Astrocyte of the hippocampus (primary cell): Measurements from ENCODE around the gene SERPINB10.
A peak's percentile ranks its signal among the peaks of the same experiment; 100 is the strongest.
"Not testable (repeated sequence)": the region's sequence is repeated elsewhere in the genome, so short reads cannot be mapped to it uniquely, and the experiment has no call there.

ENCODE experiments used
- DNase-seq: peaks from one replicate; pipeline ENCODE4 v3.0.0; 2011; ENCODE audit warnings: low read depth, low spot score

SERPINB10 gene

GRCh38 chr18:63890950-63891304, 16.8 kb upstream of the SERPINB10 start:
- DNase-seq, result no peak

- DNase-seq, result no peak
Measured at GRCh38 chr18:63892566-63892965, 15.2 kb upstream of the SERPINB10 start.

GRCh38 chr18:63894106-63894772, 13.5 kb upstream of the SERPINB10 start:
- DNase-seq, result no peak

GRCh38 chr18:63895190-63895589, 12.6 kb upstream of the SERPINB10 start:
- no peak for DNase-seq

- no peak for DNase-seq
Measured at GRCh38 chr18:63897072-63897471, 10.7 kb upstream of the SERPINB10 start.

- DNase-seq, result no peak
Measured at GRCh38 chr18:63899206-63899605, 8.6 kb upstream of the SERPINB10 start.

GRCh38 chr18:63903851-63904570, 3.7 kb upstream of the SERPINB10 start:
- DNase-seq, result no peak

GRCh38 chr18:63904694-63905093, 3.1 kb upstream of the SERPINB10 start:
- no peak for DNase-seq

GRCh38 chr18:63905361-63905760, 2.4 kb upstream of the SERPINB10 start:
- DNase-seq, result no peak

- no peak for DNase-seq
Measured at GRCh38 chr18:63906056-63906455, 1.7 kb upstream of the SERPINB10 start.

GRCh38 chr18:63908858-63909257, 1.1 kb downstream of the SERPINB10 start:
- no peak for DNase-seq

- no peak for DNase-seq
Measured at GRCh38 chr18:63909870-63910269, 2.1 kb downstream of the SERPINB10 start.

GRCh38 chr18:63917817-63918216, 10.1 kb downstream of the SERPINB10 start:
- no peak for DNase-seq

- no peak for DNase-seq
Measured at GRCh38 chr18:63922049-63922448, 14.3 kb downstream of the SERPINB10 start.

- peak; percentile 5 for DNase-seq
Measured at GRCh38 chr18:63924551-63924950, 16.8 kb downstream of the SERPINB10 start.

- DNase-seq, result no peak
Measured at GRCh38 chr18:63928331-63928730, 20.6 kb downstream of the SERPINB10 start.

- not testable (repeated sequence) for DNase-seq
Measured at GRCh38 chr18:63929369-63929768, 21.6 kb downstream of the SERPINB10 start.

GRCh38 chr18:63930773-63931354, 23.1 kb downstream of the SERPINB10 start:
- no peak for DNase-seq

GRCh38 chr18:63936156-63936931, 28.6 kb downstream of the SERPINB10 start:
- peak; percentile 84 for DNase-seq

GRCh38 chr18:63936932-63937393, 29.2 kb downstream of the SERPINB10 start:
- DNase-seq, result no peak

GRCh38 chr18:63940008-63940407, 32.2 kb downstream of the SERPINB10 start:
- DNase-seq, result no peak

GRCh38 chr18:63940543-63941050, 32.8 kb downstream of the SERPINB10 start:
- not testable (repeated sequence) for DNase-seq
